ENCODE data around the gene IFITM10. TPM values are rescaled to one million over a fixed set of nuclear protein-coding genes. Genes with fewer than 3 reads are reported as not detected.
"Not testable (repeated sequence)": the region's sequence is repeated elsewhere in the genome, so short reads cannot be mapped to it uniquely, and the experiment has no call there.

Gene IFITM10
- total RNA-seq, 4 donors from 2014 or later = 0.88 to 6.3 (median 2.4) TPM

- 72 to 80% methylated on average over 1 to 10 of the region's 16 CpGs for WGBS, 2 donors
- no peaks in the 10 kb centered on the region for H3K9me3 ChIP-seq
- H3K27me3 ChIP-seq = peaks cover 0 to 48% (median 0%) of the 10 kb centered on the region in 4 donors
- no peak overlapping the region for H3K27ac ChIP-seq
- TF ChIP-seq CTCF (IDR thresholded peaks at IDR 0.05) = no peak
- TF ChIP-seq POLR2A (IDR thresholded peaks at IDR 0.05) = no peak
- peaks cover 10 to 16% (median 10%) of the 10 kb centered on the region in 3 donors for H3K4me1 ChIP-seq
- DNase-seq = no peak
- H3K36me3 ChIP-seq = no peaks in the 10 kb centered on the region
- intact Hi-C loops (cut with DNase I) = loop anchor here (5.0 to 10.0 kb wide), 4 partner anchors 35 to 463 kb away; partner anchors contain the start of gene SYT8
- H3K4me3 ChIP-seq = no peak overlapping the region
Measured at GRCh38 chr11:1691878-1692707, 58.3 kb downstream of the IFITM10 start.

GRCh38 chr11:1691026-1691877 lies 59.1 kb downstream of the IFITM10 start:
- DNase-seq = no peak
- Histone ChIP-seq H3K4me3 (no peak overlapping the region), H3K27ac (no peak overlapping the region), H3K36me3 (no peaks in the 10 kb centered on the region), H3K4me1 (peaks cover 10 to 16% (median 10%) of the 10 kb centered on the region in 3 donors), H3K9me3 (no peaks in the 10 kb centered on the region), H3K27me3 (peaks cover 0 to 48% (median 0%) of the 10 kb centered on the region in 4 donors)
- intact Hi-C loops (cut with DNase I) = loop anchor here (5.0 to 10.0 kb wide), 4 partner anchors 34 to 464 kb away; partner anchors contain the start of gene SYT8
- 60 to 78% methylated on average over 3 to 10 of the region's 16 CpGs for WGBS, 2 donors
- TF ChIP-seq POLR2A (IDR thresholded peaks at IDR 0.05) (no peak), CTCF (IDR thresholded peaks at IDR 0.05) (no peak)

GRCh38 chr11:1690167-1691025 lies 60.0 kb downstream of the IFITM10 start:
- H3K27me3 ChIP-seq = peaks cover 0 to 44% (median 0%) of the 10 kb centered on the region in 4 donors
- peaks cover 10 to 16% (median 10%) of the 10 kb centered on the region in 3 donors for H3K4me1 ChIP-seq
- no peaks in the 10 kb centered on the region for H3K9me3 ChIP-seq
- DNase-seq = no peak
- H3K4me3 ChIP-seq = no peak overlapping the region
- 69 to 70% methylated on average over 16 to 18 of the region's 22 CpGs for WGBS, 2 donors
- no peak overlapping the region for H3K27ac ChIP-seq
- TF ChIP-seq CTCF (IDR thresholded peaks at IDR 0.05) (no peak), POLR2A (IDR thresholded peaks at IDR 0.05) (no peak)
- intact Hi-C loops (cut with DNase I) = loop anchor here (5.0 to 10.0 kb wide), 4 partner anchors 33 to 464 kb away; partner anchors contain the start of gene SYT8
- no peaks in the 10 kb centered on the region for H3K36me3 ChIP-seq

- 27 to 56% methylated on average over 7 to 8 of the region's 32 CpGs for WGBS, 2 donors
- not testable (repeated sequence) for H3K9me3 ChIP-seq, H3K36me3 ChIP-seq, DNase-seq, H3K4me3 ChIP-seq, H3K27ac ChIP-seq
- intact Hi-C loops (cut with DNase I) = loop anchor here (5.0 to 10.0 kb wide), 4 partner anchors 32 to 465 kb away; partner anchors contain the start of gene SYT8
- peaks cover 0 to 42% (median 0%) of the 10 kb centered on the region in 4 donors for H3K27me3 ChIP-seq
- peaks cover 10 to 16% (median 10%) of the 10 kb centered on the region in 3 donors for H3K4me1 ChIP-seq
Measured at GRCh38 chr11:1689250-1690166, 60.9 kb downstream of the IFITM10 start.

GRCh38 chr11:1688336-1688947 lies 62.0 kb downstream of the IFITM10 start:
- H3K9me3 ChIP-seq; H3K36me3 ChIP-seq; H3K27ac ChIP-seq; H3K4me1 ChIP-seq; DNase-seq; H3K4me3 ChIP-seq; intact Hi-C loops (cut with DNase I): not testable (repeated sequence)
- WGBS, 2 donors = 76 to 78% methylated on average over 16 to 17 of the region's 19 CpGs
- H3K27me3 ChIP-seq = peaks cover 0 to 42% (median 0%) of the 10 kb centered on the region in 4 donors

- H3K4me3 ChIP-seq; intact Hi-C loops (cut with DNase I); H3K27ac ChIP-seq; H3K9me3 ChIP-seq; H3K4me1 ChIP-seq; H3K36me3 ChIP-seq; DNase-seq: not testable (repeated sequence)
- WGBS, 2 donors = 65 to 77% methylated on average over 5 to 8 of the region's 15 CpGs
- peaks cover 0 to 44% (median 0%) of the 10 kb centered on the region in 4 donors for H3K27me3 ChIP-seq
Measured at GRCh38 chr11:1686220-1686619, 64.2 kb downstream of the IFITM10 start.
